SK-N-SH treated with all-trans-retinoic acid at 6 μM for 48 hours (cell line): ENCODE measurements around the gene TMEM150A.
"Not testable (repeated sequence)": the region's sequence is repeated elsewhere in the genome, so short reads cannot be mapped to it uniquely, and the experiment has no call there.

Experiments
- ATAC-seq: fragments of 200-7000 bp; cut with Tn5 transposase; 3 replicates; pipeline ENCODE4 v1.9.1; 2020; ENCODE audit warnings: mild to moderate bottlenecking, moderate library complexity
- ARNTL ChIP-seq: fragments of 450-650 bp; formaldehyde crosslinking; IDR thresholded peaks from 2 replicates; pipeline ENCODE4 v1.5.0; 2020; ENCODE audit warnings: low read depth, mild to moderate bottlenecking, moderate library complexity, borderline replicate concordance
- CSDC2 ChIP-seq: fragments of 250-450 bp; sonication (Bioruptor Pico); IDR thresholded peaks from 2 replicates; pipeline ENCODE4 v1.5.0; 2020; ENCODE audit warnings: mild to moderate bottlenecking, moderate library complexity
- CSRNP3 ChIP-seq: fragments of 250-450 bp; sonication (Bioruptor Pico); IDR thresholded peaks from 2 replicates; pipeline ENCODE4 v1.5.1; 2021; ENCODE audit warnings: mild to moderate bottlenecking, moderate library complexity
- ESRRG ChIP-seq: fragments of 250-450 bp; sonication (Bioruptor Pico); IDR thresholded peaks from 2 replicates; pipeline ENCODE4 v1.6.1; 2021; ENCODE audit warnings: mild to moderate bottlenecking
- GLIS3 ChIP-seq: fragments of 250-450 bp; sonication (Bioruptor Pico); IDR thresholded peaks from 2 replicates; pipeline ENCODE4 v1.5.0; 2020; ENCODE audit warnings: mild to moderate bottlenecking, moderate library complexity
- ISL1 ChIP-seq: fragments of 250-450 bp; sonication (Bioruptor Pico); IDR thresholded peaks from 2 replicates; pipeline ENCODE4 v2.1.2; 2022; ENCODE audit warnings: mild to moderate bottlenecking, moderate library complexity
- OSR1 ChIP-seq: fragments of 250-450 bp; sonication (Bioruptor Pico); IDR thresholded peaks from 2 replicates; pipeline ENCODE4 v1.8.0; 2022; ENCODE audit warnings: moderate library complexity, mild to moderate bottlenecking, inconsistent platforms
- PPARA ChIP-seq: fragments of 250-450 bp; sonication (Bioruptor Pico); IDR thresholded peaks from 2 replicates; pipeline ENCODE4 v1.5.0; 2020; ENCODE audit warnings: mild to moderate bottlenecking, borderline replicate concordance
- SNAI2 ChIP-seq: fragments of 250-450 bp; sonication (Bioruptor Pico); IDR thresholded peaks from 2 replicates; pipeline ENCODE4 v1.5.0; 2020; ENCODE audit warnings: mild to moderate bottlenecking, moderate library complexity
- TCF4 ChIP-seq: fragments of 250-450 bp; sonication (Bioruptor Pico); IDR thresholded peaks from 2 replicates; pipeline ENCODE4 v1.8.0; 2021; ENCODE audit warnings: mild to moderate bottlenecking, moderate library complexity, borderline replicate concordance
- TOX ChIP-seq: fragments of 250-450 bp; sonication (Bioruptor Pico); IDR thresholded peaks from 2 replicates; pipeline ENCODE4 v1.8.0; 2021; ENCODE audit warnings: mild to moderate bottlenecking, moderate library complexity, borderline replicate concordance
- ZC3H10 ChIP-seq: fragments of 250-450 bp; sonication (Bioruptor Pico); IDR thresholded peaks from 2 replicates; pipeline ENCODE4 v1.5.1; 2021; ENCODE audit warnings: mild to moderate bottlenecking, moderate library complexity
- ZFP3 ChIP-seq: fragments of 250-450 bp; sonication (Bioruptor Pico); IDR thresholded peaks from 2 replicates; pipeline ENCODE4 v1.5.0; 2020; ENCODE audit warnings: mild to moderate bottlenecking, moderate library complexity
- ZFP30 ChIP-seq: fragments of 450-650 bp; formaldehyde crosslinking; IDR thresholded peaks from 2 replicates; pipeline ENCODE4 v1.5.0; 2022; ENCODE audit warnings: mild to moderate bottlenecking, moderate library complexity
- ZNF8 ChIP-seq: fragments of 450-650 bp; formaldehyde crosslinking; IDR thresholded peaks from 2 replicates; pipeline ENCODE4 v1.5.0; 2020; ENCODE audit warnings: mild to moderate bottlenecking, moderate library complexity
- TF ChIP-seq, protein P1 (sequence below): fragments of 250-450 bp; sonication (Bioruptor Pico); IDR thresholded peaks from 2 replicates; pipeline ENCODE4 v1.8.0; 2020; ENCODE audit warnings: mild to moderate bottlenecking, moderate library complexity, borderline replicate concordance
- TF ChIP-seq, protein P2 (sequence below): fragments of 250-450 bp; sonication (Bioruptor Pico); IDR thresholded peaks from 2 replicates; pipeline ENCODE4 v1.5.0; 2020; ENCODE audit warnings: mild to moderate bottlenecking, moderate library complexity
- TF ChIP-seq, protein P3 (sequence below): fragments of 250-450 bp; sonication (Bioruptor Pico); IDR thresholded peaks from 2 replicates; pipeline ENCODE4 v1.8.0; 2021; ENCODE audit warnings: low read depth, mild to moderate bottlenecking, moderate library complexity, borderline replicate concordance

Gene TMEM150A

DNA sequence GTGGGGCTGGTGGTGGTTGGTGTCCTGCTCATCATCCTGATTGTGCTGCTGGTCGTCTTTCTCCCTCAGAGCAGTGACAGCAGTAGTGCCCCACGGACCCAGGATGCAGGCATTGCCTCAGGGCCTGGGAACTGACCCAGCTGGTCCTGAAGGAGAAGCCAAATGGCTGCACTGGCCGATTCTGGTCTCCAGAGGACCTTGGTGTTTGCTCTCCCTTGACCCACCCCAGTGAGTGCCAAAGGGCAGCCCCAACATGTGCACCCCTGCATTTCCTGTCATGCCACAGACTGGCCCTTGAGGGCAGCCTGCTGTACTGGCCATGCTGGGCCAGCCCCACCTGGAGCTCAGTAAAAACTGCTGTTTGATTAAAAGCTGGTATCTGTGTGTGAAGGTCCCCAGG is 9.5 kb downstream of the TMEM150A start:
- no peak for TF ChIP-seq SNAI2
- no peak for TF ChIP-seq TCF4 (CRISPR knock-in tag)
- TF ChIP-seq, protein P1, sequence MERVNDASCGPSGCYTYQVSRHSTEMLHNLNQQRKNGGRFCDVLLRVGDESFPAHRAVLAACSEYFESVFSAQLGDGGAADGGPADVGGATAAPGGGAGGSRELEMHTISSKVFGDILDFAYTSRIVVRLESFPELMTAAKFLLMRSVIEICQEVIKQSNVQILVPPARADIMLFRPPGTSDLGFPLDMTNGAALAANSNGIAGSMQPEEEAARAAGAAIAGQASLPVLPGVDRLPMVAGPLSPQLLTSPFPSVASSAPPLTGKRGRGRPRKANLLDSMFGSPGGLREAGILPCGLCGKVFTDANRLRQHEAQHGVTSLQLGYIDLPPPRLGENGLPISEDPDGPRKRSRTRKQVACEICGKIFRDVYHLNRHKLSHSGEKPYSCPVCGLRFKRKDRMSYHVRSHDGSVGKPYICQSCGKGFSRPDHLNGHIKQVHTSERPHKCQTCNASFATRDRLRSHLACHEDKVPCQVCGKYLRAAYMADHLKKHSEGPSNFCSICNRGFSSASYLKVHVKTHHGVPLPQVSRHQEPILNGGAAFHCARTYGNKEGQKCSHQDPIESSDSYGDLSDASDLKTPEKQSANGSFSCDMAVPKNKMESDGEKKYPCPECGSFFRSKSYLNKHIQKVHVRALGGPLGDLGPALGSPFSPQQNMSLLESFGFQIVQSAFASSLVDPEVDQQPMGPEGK (CRISPR knock-in tag) = no peak
- TF ChIP-seq ZFP30 (CRISPR knock-in tag) = no peak
- no peak for TF ChIP-seq TOX (CRISPR knock-in tag)
- TF ChIP-seq ZFP3 (CRISPR knock-in tag) = no peak
- no peak for TF ChIP-seq ARNTL
- no peak for TF ChIP-seq OSR1 (CRISPR knock-in tag)
- TF ChIP-seq ZC3H10 = no peak
- TF ChIP-seq, protein P2, sequence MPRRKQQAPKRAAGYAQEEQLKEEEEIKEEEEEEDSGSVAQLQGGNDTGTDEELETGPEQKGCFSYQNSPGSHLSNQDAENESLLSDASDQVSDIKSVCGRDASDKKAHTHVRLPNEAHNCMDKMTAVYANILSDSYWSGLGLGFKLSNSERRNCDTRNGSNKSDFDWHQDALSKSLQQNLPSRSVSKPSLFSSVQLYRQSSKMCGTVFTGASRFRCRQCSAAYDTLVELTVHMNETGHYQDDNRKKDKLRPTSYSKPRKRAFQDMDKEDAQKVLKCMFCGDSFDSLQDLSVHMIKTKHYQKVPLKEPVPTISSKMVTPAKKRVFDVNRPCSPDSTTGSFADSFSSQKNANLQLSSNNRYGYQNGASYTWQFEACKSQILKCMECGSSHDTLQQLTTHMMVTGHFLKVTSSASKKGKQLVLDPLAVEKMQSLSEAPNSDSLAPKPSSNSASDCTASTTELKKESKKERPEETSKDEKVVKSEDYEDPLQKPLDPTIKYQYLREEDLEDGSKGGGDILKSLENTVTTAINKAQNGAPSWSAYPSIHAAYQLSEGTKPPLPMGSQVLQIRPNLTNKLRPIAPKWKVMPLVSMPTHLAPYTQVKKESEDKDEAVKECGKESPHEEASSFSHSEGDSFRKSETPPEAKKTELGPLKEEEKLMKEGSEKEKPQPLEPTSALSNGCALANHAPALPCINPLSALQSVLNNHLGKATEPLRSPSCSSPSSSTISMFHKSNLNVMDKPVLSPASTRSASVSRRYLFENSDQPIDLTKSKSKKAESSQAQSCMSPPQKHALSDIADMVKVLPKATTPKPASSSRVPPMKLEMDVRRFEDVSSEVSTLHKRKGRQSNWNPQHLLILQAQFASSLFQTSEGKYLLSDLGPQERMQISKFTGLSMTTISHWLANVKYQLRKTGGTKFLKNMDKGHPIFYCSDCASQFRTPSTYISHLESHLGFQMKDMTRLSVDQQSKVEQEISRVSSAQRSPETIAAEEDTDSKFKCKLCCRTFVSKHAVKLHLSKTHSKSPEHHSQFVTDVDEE (CRISPR knock-in tag) = no peak
- no peak for TF ChIP-seq ISL1 (CRISPR knock-in tag)
- TF ChIP-seq ZNF8 = no peak
- no peak for TF ChIP-seq CSRNP3
- TF ChIP-seq, all 23 proteins: peak for 0
- no peak for ATAC-seq

DNA sequence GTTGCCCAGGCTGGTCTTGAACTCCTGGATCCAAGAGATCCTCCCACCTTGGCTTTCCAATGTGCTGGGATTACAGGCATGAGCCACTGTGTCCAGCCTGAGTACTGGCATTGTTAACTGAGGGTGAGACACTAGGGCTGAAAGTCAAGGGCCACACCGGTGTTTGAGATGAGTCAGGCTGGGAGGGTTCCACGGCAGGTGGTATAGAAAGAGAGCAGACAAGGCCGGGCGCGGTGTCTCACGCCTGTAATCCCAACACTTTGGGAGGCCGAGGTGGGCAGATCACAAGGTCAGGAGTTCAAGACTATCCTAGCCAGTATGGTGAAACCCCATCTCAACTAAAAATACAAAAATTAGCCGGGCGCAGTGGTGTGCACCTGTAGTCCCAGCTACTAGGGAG is 10.2 kb downstream of the TMEM150A start:
- not testable (repeated sequence) for ATAC-seq

GRCh38 chr2:85591563-85591962 is 10.9 kb downstream of the TMEM150A start:
- no peak for ATAC-seq
- TF ChIP-seq, protein P1 (CRISPR knock-in tag) = no peak
- no peak for TF ChIP-seq CSDC2 (CRISPR knock-in tag)
- TF ChIP-seq TOX (CRISPR knock-in tag) = no peak
- no peak for TF ChIP-seq TCF4 (CRISPR knock-in tag)

DNA sequence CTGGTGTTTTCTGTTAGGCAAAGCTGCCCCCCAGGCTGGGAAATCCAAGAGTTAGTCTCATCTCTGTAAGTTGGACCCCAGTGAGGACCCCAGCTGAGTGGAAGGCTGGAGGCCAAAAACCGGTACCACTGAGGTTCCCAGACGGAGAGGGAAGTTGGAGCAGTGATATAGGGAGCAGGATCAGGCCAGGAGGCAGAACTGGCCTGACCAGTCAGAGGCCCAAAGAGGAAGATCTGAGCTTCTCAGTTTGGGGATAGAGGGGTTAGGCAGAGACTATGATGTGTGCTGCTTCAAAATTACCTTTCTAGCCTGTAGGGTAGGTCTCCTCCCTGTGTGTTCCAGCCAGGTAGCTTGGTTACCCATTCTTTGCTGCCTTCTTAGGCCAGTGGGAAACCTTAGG is 11.5 kb downstream of the TMEM150A start:
- TF ChIP-seq, protein P3, sequence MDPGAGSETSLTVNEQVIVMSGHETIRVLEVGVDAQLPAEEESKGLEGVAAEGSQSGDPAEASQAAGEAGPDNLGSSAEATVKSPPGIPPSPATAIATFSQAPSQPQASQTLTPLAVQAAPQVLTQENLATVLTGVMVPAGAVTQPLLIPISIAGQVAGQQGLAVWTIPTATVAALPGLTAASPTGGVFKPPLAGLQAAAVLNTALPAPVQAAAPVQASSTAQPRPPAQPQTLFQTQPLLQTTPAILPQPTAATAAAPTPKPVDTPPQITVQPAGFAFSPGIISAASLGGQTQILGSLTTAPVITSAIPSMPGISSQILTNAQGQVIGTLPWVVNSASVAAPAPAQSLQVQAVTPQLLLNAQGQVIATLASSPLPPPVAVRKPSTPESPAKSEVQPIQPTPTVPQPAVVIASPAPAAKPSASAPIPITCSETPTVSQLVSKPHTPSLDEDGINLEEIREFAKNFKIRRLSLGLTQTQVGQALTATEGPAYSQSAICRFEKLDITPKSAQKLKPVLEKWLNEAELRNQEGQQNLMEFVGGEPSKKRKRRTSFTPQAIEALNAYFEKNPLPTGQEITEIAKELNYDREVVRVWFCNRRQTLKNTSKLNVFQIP (CRISPR knock-in tag) = no peak
- TF ChIP-seq ESRRG (CRISPR knock-in tag) (no peak), GLIS3 (CRISPR knock-in tag) (no peak), ZNF8 (no peak), TOX (CRISPR knock-in tag) (no peak), CSRNP3 (no peak), PPARA (no peak)
- no peak for ATAC-seq
